SU-DHL-6 (cell line): Measurements from ENCODE around the gene TLR8.

Experiments
- H2AFZ ChIP-seq: fragments of 200-600 bp; sonication (generic); 2 replicates; pipeline ENCODE4 v1.6.1; 2014; ENCODE audit warnings: low read depth, mild to moderate bottlenecking, moderate library complexity, mixed read lengths, antibody characterized with exemption, low read length; ENCODE audit not compliant: severe bottlenecking
- H3F3A ChIP-seq: fragments of 200-600 bp; shearing (Covaris generic); 2 replicates; pipeline ENCODE4 v1.6.0; 2016; ENCODE audit warnings: antibody characterized with exemption, mild to moderate bottlenecking; ENCODE audit not compliant: insufficient read depth
- H3K27ac ChIP-seq: fragments of 200-600 bp; sonication (generic); 2 replicates; pipeline ENCODE4 v1.5.1; 2016; ENCODE audit warnings: low read depth, mild to moderate bottlenecking, low read length, moderate library complexity, mixed read lengths
- H3K27me3 ChIP-seq: fragments of 200-600 bp; sonication (generic), shearing (Covaris generic); 2 replicates; pipeline ENCODE4 v1.6.0; 2014; ENCODE audit warnings: mild to moderate bottlenecking, low read length
- H3K36me3 ChIP-seq: fragments of 200-600 bp; sonication (generic); 2 replicates; pipeline ENCODE4 v1.6.1; 2014; ENCODE audit warnings: mild to moderate bottlenecking, low read length, mixed read lengths
- H3K4me2 ChIP-seq: fragments of 300-600, 200-600 bp; shearing (Covaris generic), sonication (generic); 2 replicates; pipeline ENCODE4 v1.6.0; 2014; ENCODE audit warnings: low read length, low read depth, mild to moderate bottlenecking; ENCODE audit not compliant: poor library complexity, severe bottlenecking
- H3K4me3 ChIP-seq: fragments of 200-600 bp; sonication (generic); 2 replicates; pipeline ENCODE4 v1.5.1; 2014; ENCODE audit warnings: antibody characterized with exemption, low read length, mild to moderate bottlenecking, mixed read lengths; ENCODE audit not compliant: insufficient read depth, poor library complexity, severe bottlenecking
- H3K79me2 ChIP-seq: fragments of 200-600 bp; sonication (generic); 2 replicates; pipeline ENCODE4 v1.6.1; 2014; ENCODE audit warnings: mild to moderate bottlenecking, low read length, moderate library complexity; ENCODE audit not compliant: insufficient read depth
- H3K9ac ChIP-seq: fragments of 200-600 bp; sonication (generic); 2 replicates; pipeline ENCODE4 v1.7.0; 2014; ENCODE audit warnings: mild to moderate bottlenecking, low read length
- H3K9me2 ChIP-seq: fragments of 200-600 bp; sonication (generic); replicated peaks from 2 replicates; pipeline ENCODE4 v1.6.1; 2014; ENCODE audit warnings: low read length; ENCODE audit not compliant: insufficient read depth
- H3K9me3 ChIP-seq: fragments of 200-600 bp; sonication (generic); 2 replicates; pipeline ENCODE4 v1.6.1; 2014; ENCODE audit warnings: low read length, mixed read lengths; ENCODE audit not compliant: insufficient read depth
- H4K20me1 ChIP-seq: fragments of 200-600 bp; sonication (generic); 2 replicates; pipeline ENCODE4 v1.6.1; 2014; ENCODE audit warnings: low read depth, mild to moderate bottlenecking, antibody characterized with exemption, low read length, moderate library complexity, mixed read lengths
- EZH2phosphoT487 ChIP-seq: fragments of 200-600 bp; sonication (generic), shearing (Covaris generic); conservative IDR thresholded peaks from 2 replicates; pipeline ENCODE4 v1.6.1; 2018; ENCODE audit warnings: mild to moderate bottlenecking, antibody characterized with exemption, low read length, moderate library complexity, mixed read lengths
- TF ChIP-seq, protein P1 (sequence below): fragments of 200-600 bp; sonication (generic); IDR thresholded peaks from one replicate; pipeline ENCODE4 v1.5.1; 2017; ENCODE audit warnings: antibody characterized with exemption, mild to moderate bottlenecking, low read length, moderate library complexity; ENCODE audit not compliant: insufficient read depth, poor library complexity, severe bottlenecking

The TLR8 gene

DNA sequence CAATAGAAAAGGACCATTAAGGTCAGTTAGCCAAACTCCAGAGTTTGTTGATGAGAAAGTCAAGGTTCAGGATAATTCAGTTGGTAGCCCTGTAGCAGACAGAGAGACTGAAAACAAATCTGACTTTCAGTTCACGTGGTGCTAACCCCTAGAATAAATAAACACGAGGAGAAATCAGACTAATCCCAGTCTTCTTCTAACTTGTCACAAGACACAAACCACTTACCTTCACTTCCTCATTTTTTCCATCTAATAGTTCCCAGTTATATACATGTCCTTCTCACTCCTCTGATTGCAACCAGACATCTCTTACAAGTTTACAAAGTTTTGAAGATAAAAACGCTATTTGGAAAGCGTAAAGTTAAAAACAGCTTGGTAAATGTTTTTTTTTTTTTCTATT, 31.8 kb upstream of the TLR8 start:
- H3K9ac ChIP-seq: no peak overlapping the region
- H3K4me3 ChIP-seq: no peak overlapping the region
- H2AFZ ChIP-seq: no peak overlapping the region
- H3K4me2 ChIP-seq: no peak overlapping the region
- no peaks in the 10 kb centered on the region for H4K20me1 ChIP-seq
- no peaks in the 10 kb centered on the region for H3K36me3 ChIP-seq
- no peaks in the 10 kb centered on the region for H3F3A ChIP-seq
- no peak for TF ChIP-seq EZH2phosphoT487
- TF ChIP-seq, protein P1, sequence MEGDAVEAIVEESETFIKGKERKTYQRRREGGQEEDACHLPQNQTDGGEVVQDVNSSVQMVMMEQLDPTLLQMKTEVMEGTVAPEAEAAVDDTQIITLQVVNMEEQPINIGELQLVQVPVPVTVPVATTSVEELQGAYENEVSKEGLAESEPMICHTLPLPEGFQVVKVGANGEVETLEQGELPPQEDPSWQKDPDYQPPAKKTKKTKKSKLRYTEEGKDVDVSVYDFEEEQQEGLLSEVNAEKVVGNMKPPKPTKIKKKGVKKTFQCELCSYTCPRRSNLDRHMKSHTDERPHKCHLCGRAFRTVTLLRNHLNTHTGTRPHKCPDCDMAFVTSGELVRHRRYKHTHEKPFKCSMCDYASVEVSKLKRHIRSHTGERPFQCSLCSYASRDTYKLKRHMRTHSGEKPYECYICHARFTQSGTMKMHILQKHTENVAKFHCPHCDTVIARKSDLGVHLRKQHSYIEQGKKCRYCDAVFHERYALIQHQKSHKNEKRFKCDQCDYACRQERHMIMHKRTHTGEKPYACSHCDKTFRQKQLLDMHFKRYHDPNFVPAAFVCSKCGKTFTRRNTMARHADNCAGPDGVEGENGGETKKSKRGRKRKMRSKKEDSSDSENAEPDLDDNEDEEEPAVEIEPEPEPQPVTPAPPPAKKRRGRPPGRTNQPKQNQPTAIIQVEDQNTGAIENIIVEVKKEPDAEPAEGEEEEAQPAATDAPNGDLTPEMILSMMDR: no peak
- no peaks in the 10 kb centered on the region for H3K27me3 ChIP-seq
- no peaks in the 10 kb centered on the region for H3K9me2 ChIP-seq
- H3K79me2 ChIP-seq: no peaks in the 10 kb centered on the region
- H3K27ac ChIP-seq: no peak overlapping the region
- H3K9me3 ChIP-seq: no peaks in the 10 kb centered on the region

DNA sequence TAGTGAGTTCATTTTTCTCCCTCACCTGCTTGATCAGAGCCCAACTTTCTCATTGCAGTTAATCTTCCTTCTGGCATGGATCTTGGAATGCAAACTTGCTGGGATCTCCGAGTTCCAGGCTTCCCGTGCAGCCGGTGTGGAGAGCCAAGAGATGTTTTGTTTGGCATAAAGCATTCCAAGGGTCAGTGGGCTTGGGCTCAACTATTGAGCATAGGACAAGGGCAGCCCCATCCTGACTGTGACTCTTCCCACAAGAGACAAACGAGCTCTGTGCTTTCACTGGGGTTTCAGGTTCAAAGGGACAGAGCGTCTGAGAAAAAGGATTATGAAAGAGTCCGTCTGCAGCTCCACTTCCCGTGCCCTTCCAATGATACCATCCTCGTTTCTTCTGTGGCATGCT, 29.0 kb upstream of the TLR8 start:
- H3K36me3 ChIP-seq: no peaks in the 10 kb centered on the region
- H3F3A ChIP-seq: no peaks in the 10 kb centered on the region
- H3K9me2 ChIP-seq: no peaks in the 10 kb centered on the region
- no peaks in the 10 kb centered on the region for H3K27me3 ChIP-seq
- H3K79me2 ChIP-seq: no peaks in the 10 kb centered on the region
- no peak overlapping the region for H3K27ac ChIP-seq
- no peaks in the 10 kb centered on the region for H4K20me1 ChIP-seq
- H3K9me3 ChIP-seq: no peaks in the 10 kb centered on the region
- H2AFZ ChIP-seq: no peak overlapping the region
- no peak overlapping the region for H3K9ac ChIP-seq
- no peak overlapping the region for H3K4me3 ChIP-seq
- TF ChIP-seq EZH2phosphoT487: no peak
- TF ChIP-seq, protein P1: no peak
- no peak overlapping the region for H3K4me2 ChIP-seq

DNA sequence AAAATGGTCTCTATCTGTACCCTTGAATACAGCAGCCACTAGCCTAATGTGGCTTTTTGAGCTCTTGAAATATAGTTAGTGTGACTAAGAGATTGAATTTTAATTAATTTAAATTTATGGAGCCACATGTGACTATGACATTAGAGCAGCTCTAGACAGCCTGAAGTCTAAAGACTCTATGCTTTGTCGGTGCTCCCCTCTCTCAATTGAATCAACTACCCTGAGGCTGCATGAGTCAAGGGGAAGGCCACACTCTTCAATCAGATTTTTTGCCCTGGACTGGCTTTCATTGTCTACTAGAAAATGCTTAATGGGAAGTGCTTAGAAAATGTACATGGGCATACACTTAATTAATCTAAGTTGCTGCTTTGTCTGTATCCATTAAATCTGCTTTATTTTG, 27.9 kb upstream of the TLR8 start:
- Histone ChIP-seq H3K9me3 (no peaks in the 10 kb centered on the region), H3K9me2 (no peaks in the 10 kb centered on the region), H3K27ac (no peak overlapping the region), H3K4me3 (no peak overlapping the region), H4K20me1 (no peaks in the 10 kb centered on the region), H2AFZ (no peak overlapping the region), H3K4me2 (no peak overlapping the region), H3K36me3 (no peaks in the 10 kb centered on the region), H3K79me2 (no peaks in the 10 kb centered on the region), H3K27me3 (no peaks in the 10 kb centered on the region), H3F3A (no peaks in the 10 kb centered on the region), H3K9ac (no peak overlapping the region)
- no peak for TF ChIP-seq EZH2phosphoT487
- TF ChIP-seq, protein P1: no peak
